A673 (cell line): ENCODE measurements around the gene DYRK1A. TPM values are rescaled to one million over a fixed set of nuclear protein-coding genes. Genes with fewer than 3 reads are reported as not detected.

Experiments
- BruUV-seq: library from RNA; stranded (reverse); fragments of 400-500 nt; replicated peaks from 2 replicates; lab custom pipeline; 2021; lab: Mats Ljungman, UMichigan
- CTCF ChIA-PET: fragments of 300-600 bp; sonication (Branson Sonifier 250); formaldehyde crosslinking; loops from one replicate; lab custom pipeline; 2022; ENCODE audit warnings: antibody characterized with exemption; lab: Charles Lee
- POLR2A ChIA-PET: fragments of 300-600 bp; sonication (Branson Sonifier 250); formaldehyde crosslinking; loops from one replicate; lab custom pipeline; 2022; ENCODE audit warnings: antibody characterized with exemption; ENCODE audit not compliant: low non-redundant PET; lab: Charles Lee
- DNase-seq: peaks from one replicate; pipeline ENCODE4 v3.0.0-alpha.2; 2015; ENCODE audit warnings: low spot score
- H3K27ac ChIP-seq: fragments of 200-600 bp; sonication (generic); 2 replicates; pipeline ENCODE4 v1.5.1; 2016; ENCODE audit warnings: mixed run types, low read depth, mild to moderate bottlenecking, mixed read lengths, antibody characterized with exemption, low read length; ENCODE audit not compliant: poor library complexity, severe bottlenecking
- H3K27me3 ChIP-seq: fragments of 200-600 bp; sonication (generic); replicated peaks from 2 replicates; pipeline ENCODE4 v1.6.1; 2017; ENCODE audit warnings: mixed run types, low read depth, mild to moderate bottlenecking, mixed read lengths, antibody characterized with exemption, low read length; ENCODE audit not compliant: insufficient read depth, poor library complexity
- H3K36me3 ChIP-seq: fragments of 200-600 bp; sonication (generic); 2 replicates; pipeline ENCODE4 v1.6.1; 2016; ENCODE audit warnings: mixed run types, mild to moderate bottlenecking, mixed read lengths, antibody characterized with exemption, low read length; ENCODE audit not compliant: insufficient read depth, poor library complexity, severe bottlenecking
- H3K4me1 ChIP-seq: fragments of 200-600 bp; sonication (generic); 2 replicates; pipeline ENCODE4 v1.6.1; 2017; ENCODE audit warnings: mixed run types, mild to moderate bottlenecking, mixed read lengths, antibody characterized with exemption, low read length; ENCODE audit not compliant: insufficient read depth, poor library complexity, severe bottlenecking
- H3K4me3 ChIP-seq: fragments of 200-600 bp; sonication (generic); 2 replicates; pipeline ENCODE4 v1.5.1; 2016; ENCODE audit warnings: low read depth, mixed run types, mild to moderate bottlenecking, mixed read lengths, low read length; ENCODE audit not compliant: poor library complexity, severe bottlenecking
- H3K9me3 ChIP-seq: fragments of 200-600 bp; sonication (generic); 2 replicates; pipeline ENCODE4 v1.6.1; 2016; ENCODE audit warnings: mixed run types, low read depth, mild to moderate bottlenecking, mixed read lengths, antibody characterized with exemption, low read length; ENCODE audit not compliant: poor library complexity, severe bottlenecking
- EZH2 ChIP-seq: fragments of 200-600 bp; sonication (generic); IDR thresholded peaks from 2 replicates; pipeline ENCODE4 v1.6.1; 2017; ENCODE audit warnings: borderline replicate concordance, low read depth, mild to moderate bottlenecking, mixed read lengths, antibody characterized with exemption, low read length; ENCODE audit not compliant: poor library complexity, severe bottlenecking
- intact Hi-C: fragments of 100-400 bp; cut with micrococcal nuclease; formaldehyde crosslinking; loops from one replicate; pipeline ENCODE4 v1.10.0; 2022; ENCODE audit not compliant: unreplicated experiment
- total RNA-seq: library from RNA; stranded (reverse); gene quantifications from 2 replicates; pipeline ENCODE4 v1.2.3, GENCODE V29; 2021
- TF ChIP-seq, protein P1 (sequence below): fragments of 300-800, 200-600 bp; sonication (generic); conservative IDR thresholded peaks from 2 replicates; pipeline ENCODE4 v1.5.1; 2017; ENCODE audit warnings: low read depth, mild to moderate bottlenecking, antibody characterized with exemption, low read length, moderate library complexity, mixed read lengths

Gene DYRK1A
- total RNA-seq, 1 experiment from 2014 or later, result 70.5 TPM

DNA sequence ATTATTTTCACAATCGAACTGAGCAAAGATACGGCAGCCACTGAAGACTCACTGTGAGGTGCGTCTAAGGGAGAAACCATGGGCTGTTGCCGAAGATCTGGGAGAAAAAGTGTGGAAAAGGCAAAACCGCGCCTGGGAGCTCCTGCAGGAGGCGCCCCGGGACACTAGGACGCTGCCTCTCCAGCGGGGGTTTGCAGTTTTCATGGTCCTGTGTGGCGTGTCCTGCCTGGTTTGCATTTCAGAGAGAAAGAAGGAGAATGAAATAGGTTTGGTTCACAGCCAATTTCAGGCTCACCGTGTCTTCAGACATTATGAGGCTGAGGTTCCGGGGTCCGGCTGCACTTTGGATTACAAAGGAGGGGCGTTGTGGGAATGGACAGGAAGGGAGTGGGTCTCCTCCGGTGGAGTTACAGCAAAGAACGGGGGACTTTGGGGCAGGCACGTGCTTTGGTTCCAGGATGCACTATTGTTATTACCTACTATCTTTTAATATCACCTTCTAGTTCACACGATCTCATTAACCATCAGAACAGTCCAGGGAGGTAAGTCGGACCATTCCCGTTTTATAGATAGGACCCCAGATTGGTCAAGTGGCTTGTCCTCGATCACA is 179.8 kb downstream of the DYRK1A start:
- POLR2A ChIA-PET, result no interaction called here
- BruUV-seq, result no TSS peak
- Histone ChIP-seq H3K4me1 (peaks cover 36% of the 10 kb centered on the region), H3K4me3 (no peak overlapping the region), H3K36me3 (no peaks in the 10 kb centered on the region), H3K27ac (no peak overlapping the region), H3K27me3 (no peaks in the 10 kb centered on the region), H3K9me3 (peaks cover 4% of the 10 kb centered on the region)
- intact Hi-C loops, result no loop called here
- no peak for DNase-seq
- CTCF ChIA-PET, result no interaction called here
- TF ChIP-seq, protein P1, sequence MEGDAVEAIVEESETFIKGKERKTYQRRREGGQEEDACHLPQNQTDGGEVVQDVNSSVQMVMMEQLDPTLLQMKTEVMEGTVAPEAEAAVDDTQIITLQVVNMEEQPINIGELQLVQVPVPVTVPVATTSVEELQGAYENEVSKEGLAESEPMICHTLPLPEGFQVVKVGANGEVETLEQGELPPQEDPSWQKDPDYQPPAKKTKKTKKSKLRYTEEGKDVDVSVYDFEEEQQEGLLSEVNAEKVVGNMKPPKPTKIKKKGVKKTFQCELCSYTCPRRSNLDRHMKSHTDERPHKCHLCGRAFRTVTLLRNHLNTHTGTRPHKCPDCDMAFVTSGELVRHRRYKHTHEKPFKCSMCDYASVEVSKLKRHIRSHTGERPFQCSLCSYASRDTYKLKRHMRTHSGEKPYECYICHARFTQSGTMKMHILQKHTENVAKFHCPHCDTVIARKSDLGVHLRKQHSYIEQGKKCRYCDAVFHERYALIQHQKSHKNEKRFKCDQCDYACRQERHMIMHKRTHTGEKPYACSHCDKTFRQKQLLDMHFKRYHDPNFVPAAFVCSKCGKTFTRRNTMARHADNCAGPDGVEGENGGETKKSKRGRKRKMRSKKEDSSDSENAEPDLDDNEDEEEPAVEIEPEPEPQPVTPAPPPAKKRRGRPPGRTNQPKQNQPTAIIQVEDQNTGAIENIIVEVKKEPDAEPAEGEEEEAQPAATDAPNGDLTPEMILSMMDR, result peak; percentile 43; the same call in 1 of the 2 replicates
- TF ChIP-seq EZH2, result no peak

- CTCF ChIA-PET, result no interaction called here
- H3K27ac ChIP-seq, result peak overlapping the region; percentile 14
Measured at GRCh38 chr21:37546949-37547614, 180.5 kb downstream of the DYRK1A start.

DNA sequence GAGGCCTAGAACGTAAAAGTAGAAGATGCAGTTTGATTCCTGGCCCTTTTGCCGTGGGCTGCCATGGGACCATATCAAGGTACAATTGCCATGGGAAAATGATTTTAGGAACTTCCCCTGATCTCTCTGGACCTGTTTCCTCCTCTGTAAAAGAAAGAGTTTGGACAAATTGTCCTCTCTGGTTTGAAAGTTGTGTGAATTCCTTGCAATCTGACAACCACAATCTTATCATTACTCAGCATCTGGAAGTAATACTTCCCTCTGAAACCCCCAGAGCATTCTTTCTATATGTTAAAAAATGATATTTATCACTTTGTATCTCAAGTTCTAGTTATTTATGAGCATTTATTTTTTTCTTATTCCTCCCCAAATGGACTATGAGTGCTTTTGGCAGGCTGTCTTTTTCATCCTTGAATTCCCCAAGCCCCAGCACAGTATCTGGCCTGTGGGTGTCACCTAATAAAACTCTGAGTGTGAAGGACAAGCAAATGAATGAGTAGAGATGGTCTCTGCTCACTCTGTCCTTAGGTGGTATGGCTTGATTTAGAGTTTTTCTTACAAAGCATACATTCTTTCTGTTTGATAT is 181.1 kb downstream of the DYRK1A start:
- no peaks in the 10 kb centered on the region for H3K27me3 ChIP-seq

More at GRCh38 chr21:37546949-37547614, 180.5 kb downstream of the DYRK1A start:
- POLR2A ChIA-PET, result no interaction called here
- Histone ChIP-seq H3K36me3 (no peaks in the 10 kb centered on the region), H3K4me1 (peaks cover 39% of the 10 kb centered on the region), H3K27me3 (no peaks in the 10 kb centered on the region), H3K4me3 (peak overlapping the region; percentile 18), H3K9me3 (peaks cover 4% of the 10 kb centered on the region)
- no TSS peak for BruUV-seq
- intact Hi-C loops, result no loop called here
- DNase-seq, result peak; percentile 79
- TF ChIP-seq, protein P1, result no peak
- TF ChIP-seq EZH2, result no peak

More for the DNA sequence above, 181.1 kb downstream of the DYRK1A start:
- Histone ChIP-seq H3K4me3 (peak overlapping the region; percentile 18), H3K9me3 (no peaks in the 10 kb centered on the region), H3K36me3 (no peaks in the 10 kb centered on the region), H3K27ac (peak overlapping the region; percentile 14), H3K4me1 (peaks cover 39% of the 10 kb centered on the region)
- ChIA-PET CTCF (no interaction called here), POLR2A (no interaction called here)
- intact Hi-C loops, result no loop called here
- BruUV-seq, result no TSS peak
- DNase-seq, result no peak
- TF ChIP-seq EZH2, result no peak
- TF ChIP-seq, protein P1, result no peak
